ENCODE results near the gene FAAP20.

- TF ChIP-seq CTCF (conservative IDR thresholded peaks at IDR 0.05; ENCODE audit: low read length), result no peak
- no peak for TF ChIP-seq EZH2phosphoT487 (IDR thresholded peaks at IDR 0.05; ENCODE audit: borderline replicate concordance)
Measured at GRCh38 chr1:2189459-2190425, 4.8 kb downstream of the FAAP20 start.

All from Loucy (cell line).